Measurements from ENCODE around the gene VGLL1.

The VGLL1 gene

DNA sequence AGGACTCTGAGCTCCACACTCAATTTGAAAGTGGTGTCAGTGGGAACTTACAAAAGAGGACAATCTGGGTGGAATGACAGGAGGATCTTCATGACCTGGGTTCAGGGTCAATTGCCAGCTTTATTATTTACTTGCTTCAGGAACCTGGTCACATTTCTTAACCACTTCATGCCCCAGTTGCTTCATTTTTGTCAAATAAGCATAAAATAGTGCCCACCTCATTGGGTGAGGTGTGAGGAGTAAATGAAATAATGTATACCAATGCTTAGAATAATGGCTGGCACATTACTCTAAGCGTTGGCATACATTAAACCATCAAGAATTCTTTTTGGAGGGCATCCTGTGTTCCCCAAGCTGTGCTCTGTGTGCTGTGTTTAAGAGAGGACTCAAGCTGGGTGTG is 19.4 kb downstream of the VGLL1 start:
- no peak for DNase-seq (ENCODE audit: low spot score)

DNA sequence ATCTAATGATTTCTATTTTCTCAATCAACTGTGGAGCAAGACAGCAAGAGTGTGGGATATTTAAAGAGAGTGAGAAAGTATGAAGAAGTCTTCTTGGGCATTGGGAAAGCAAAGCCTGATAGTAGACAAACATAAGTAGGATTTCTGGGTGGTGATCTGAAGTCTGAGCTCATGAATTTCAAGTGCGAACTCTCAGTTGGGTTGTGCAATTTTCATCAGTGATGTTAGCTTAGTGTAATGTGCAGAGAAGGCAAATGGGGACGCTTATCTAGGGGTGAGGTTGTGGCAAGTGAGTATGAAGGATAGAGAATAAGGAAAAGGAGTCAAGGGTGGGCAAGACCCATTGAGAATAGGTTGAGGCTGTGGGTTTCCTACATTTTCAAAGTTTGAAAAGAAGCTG is 23.7 kb downstream of the VGLL1 start:
- DNase-seq (ENCODE audit: low spot score): no peak

DNA sequence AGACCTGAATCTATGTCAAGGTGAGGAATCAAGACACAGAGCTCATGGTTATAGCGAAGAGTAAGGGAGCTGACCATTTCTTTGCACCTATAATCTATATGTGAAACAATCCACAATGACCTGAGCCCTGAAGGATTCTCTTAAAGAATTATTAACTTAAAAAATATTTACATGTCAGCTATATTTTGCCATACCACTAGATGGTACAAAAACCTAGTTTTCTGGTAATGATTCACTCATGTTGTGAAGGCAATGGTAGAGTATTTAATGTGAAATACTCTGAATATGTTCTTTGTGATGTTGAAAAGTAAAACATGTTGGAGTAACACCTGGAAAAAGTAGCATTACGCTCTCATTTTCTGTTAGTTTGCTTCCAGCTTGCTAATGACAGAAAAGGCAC is 40.0 kb downstream of the VGLL1 start:
- no peak for DNase-seq (ENCODE audit: low spot score)

DNA sequence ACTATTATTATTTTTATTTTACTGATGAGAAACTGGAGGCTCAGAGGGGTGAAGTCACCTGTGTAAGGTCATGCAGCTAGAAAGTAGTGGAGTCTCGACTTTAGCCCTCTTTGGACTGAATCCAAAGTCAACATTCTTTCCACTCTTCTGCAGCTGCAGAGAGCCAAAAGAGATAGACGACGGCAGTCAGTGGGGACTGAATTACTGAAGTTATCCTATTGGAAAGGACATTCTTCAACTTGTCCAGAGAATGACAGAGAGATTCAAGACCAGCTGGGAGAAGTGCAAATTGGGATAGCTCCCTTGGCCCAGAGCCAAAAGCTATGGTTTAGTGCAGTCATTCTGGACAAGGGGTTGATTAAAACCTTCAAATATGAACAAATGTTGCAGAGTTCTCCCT is 42.5 kb downstream of the VGLL1 start:
- no peak for DNase-seq (ENCODE audit: low spot score)

DNA sequence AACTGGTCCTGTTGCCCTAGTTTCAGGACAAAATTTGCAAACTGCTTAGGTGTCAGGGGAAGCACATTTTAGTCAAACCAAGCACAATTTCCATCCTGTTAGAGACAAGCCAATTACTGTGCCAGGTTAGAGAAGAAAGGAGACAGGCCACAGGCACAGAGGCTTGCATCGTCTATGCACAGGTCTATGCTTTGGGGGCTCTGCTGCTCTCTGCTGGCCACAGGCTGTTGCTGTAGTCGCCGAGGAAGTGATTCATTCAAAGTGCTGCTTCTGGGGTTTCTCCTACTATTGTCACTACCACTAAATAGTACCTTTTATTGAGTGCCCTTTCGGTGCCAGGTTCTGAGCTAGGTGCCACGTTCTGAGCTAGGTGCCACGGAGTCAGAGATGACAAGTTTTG is 45.5 kb downstream of the VGLL1 start:
- peak; percentile 76 for DNase-seq (ENCODE audit: low spot score)

DNA sequence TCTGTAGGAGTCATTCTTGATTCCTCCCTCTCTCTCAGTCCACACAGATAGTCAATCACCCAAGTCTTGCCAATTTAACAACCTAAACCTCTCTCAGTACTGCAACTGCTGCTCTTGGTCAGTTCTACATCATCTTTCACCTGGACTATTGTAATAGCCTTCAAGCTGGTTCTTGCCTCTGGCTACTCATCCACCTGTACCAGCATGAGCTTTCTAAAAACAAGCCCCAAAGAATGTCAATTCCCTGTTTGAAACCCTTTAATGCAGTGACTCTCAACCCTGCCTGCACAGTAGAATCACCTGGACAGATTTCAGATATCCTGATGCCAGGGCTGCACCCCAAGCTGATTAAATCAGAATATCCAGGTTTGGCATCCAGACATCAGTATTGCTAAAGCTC is 48.3 kb downstream of the VGLL1 start:
- no peak for DNase-seq (ENCODE audit: low spot score)

DNA sequence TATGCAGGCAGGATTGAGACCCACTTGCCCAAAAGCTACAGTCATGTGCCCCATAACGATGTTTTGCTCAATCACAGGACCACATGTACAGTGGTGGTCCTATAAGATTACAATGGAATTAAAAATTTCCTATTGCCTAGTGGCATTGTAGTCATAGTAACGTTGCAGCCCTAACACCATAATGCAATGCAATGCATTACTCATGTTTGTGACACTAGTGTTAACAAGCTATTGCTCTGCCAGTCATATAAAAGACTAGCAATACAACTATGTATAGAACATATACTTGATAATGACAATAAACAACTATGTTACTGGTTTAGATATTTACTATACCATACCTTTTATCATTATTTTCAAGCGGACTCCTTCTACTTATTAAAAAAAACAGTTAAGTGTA is 50.6 kb downstream of the VGLL1 start:
- DNase-seq (ENCODE audit: low spot score): no peak

DNA sequence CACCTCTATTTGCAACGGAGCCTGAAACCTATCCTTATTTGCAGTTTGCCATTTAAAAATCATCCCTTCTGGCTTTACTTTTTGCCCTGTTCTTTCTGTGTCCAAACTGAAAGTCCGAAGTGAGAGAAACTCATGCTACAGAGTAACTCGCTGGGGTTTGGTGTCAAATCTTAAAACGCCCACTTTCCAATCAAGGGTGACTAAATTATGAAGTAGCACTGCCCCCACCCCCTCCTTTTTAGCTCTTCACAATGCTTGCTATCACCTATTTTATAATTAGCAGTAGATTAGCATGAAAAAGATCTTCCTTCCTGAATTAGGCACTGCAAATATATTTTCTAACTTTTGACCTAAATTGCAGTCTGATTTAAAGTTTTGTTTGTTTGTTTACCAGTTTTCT is 52.5 kb downstream of the VGLL1 start:
- DNase-seq (ENCODE audit: low spot score): no peak

DNA sequence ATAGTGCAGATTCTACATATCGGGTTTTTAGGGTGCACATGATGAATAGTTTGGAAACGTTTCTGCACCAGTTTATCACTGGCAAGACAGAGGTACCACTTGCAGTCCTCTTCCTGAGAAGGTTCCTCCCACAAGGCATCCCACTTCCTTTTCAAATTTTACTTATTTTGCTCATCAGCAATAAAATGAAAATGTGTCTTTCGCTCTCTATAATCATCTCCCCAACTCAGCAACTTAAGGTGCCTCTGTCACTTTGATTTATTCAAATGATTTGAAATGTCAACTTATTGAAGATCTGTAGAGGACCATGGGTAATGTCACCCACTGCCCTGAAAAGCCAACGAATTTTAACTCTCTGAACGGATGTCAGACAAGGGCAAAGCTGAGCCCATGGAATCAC is 53.2 kb downstream of the VGLL1 start:
- no peak for DNase-seq (ENCODE audit: low spot score)

DNA sequence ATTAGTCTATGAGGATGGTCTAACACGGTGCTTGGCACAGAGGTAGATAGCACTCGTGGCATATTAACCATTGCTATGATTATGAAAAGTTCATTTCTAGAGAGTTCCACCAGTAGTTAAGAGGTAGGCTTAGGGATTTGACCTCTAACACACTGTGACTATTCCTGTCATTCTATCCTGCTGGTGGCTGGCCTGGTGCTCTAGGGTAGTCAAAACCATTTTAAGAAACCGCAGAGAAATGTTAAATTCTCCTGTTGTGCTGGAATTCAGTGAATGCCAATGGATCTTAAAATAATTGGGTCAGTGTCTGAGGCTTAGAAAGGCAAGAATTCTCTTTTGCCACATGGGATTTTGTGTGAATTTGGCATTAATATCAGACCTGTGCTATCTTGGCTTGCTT is 53.9 kb downstream of the VGLL1 start:
- no peak for DNase-seq (ENCODE audit: low spot score)

DNA sequence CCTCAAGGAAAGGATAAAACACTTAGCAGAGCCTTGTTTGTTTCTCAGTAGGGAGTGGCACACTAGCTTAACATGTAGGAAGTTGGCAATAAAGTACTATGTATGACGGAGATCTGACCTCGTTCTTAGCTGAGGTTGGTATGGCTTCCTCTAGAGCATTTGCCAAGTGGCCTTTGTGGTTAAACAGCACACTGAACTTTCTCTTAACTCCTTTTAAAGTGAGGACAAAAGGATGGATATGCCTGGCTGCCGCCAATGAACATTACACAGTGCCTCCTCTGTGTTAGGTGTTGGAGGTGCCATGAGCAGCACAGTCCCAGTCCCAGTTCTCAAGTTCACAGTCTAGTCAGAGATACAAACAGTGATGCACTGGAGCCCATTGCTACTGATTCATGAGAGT is 54.4 kb downstream of the VGLL1 start:
- DNase-seq (ENCODE audit: low spot score): peak; percentile 45

DNA sequence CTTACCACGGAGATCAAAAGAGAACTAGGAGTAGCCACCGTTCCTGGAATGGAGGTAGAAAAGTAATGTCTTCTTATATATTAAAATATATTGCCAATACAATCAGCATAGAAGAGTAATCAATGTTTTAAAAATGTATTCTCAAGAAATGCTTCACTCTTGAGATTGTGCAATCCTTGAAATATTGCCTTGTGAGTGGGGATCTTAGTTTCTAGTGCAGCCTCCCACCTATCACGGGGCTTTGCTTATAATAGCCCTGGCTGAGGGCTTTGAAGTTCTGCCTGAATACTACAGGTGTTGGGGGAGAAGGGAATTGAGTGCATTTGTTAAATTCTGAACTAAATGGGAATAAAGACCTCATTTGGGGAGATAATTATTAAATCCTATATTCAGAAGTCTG is 55.5 kb downstream of the VGLL1 start:
- no peak for DNase-seq (ENCODE audit: low spot score)

DNA sequence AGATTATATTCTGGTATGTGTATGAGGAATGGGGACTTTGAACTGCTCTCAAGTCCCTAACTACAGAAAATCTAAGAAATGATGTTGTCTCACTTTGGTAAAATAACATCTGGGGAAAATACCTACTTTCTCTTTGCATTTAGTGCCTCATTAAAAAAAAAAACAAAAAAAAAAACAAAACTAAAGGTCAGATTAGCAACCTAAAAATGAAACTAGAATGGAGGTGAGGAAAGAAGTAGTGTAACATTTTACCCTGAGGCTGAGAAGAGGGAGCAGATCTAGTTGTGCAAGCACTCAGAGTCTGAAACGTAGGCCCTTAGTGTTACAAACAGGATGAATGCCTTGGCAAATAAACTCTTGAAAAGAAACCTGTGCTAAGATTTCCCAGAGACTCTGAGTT is 56.0 kb downstream of the VGLL1 start:
- peak; percentile 29 for DNase-seq (ENCODE audit: low spot score)

DNA sequence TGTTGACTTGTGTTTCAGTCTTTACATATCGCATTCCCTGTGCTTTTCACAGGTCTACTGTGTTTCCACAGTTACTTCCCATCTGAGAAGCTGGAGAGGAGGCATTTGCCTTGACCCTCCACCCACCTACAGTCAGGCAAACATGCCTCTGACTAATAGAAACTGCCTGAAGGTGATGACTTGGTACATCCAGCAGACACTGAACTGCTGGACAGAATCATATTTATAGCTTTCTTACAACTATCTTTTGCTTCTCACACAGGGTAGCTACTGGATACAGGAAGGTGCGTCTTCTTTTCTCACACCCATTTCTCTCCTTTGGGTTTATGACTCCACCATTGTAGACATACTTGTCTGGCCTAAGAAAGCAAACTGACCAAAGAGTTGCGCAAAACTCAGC is 58.0 kb downstream of the VGLL1 start:
- DNase-seq (ENCODE audit: low spot score): no peak

DNA sequence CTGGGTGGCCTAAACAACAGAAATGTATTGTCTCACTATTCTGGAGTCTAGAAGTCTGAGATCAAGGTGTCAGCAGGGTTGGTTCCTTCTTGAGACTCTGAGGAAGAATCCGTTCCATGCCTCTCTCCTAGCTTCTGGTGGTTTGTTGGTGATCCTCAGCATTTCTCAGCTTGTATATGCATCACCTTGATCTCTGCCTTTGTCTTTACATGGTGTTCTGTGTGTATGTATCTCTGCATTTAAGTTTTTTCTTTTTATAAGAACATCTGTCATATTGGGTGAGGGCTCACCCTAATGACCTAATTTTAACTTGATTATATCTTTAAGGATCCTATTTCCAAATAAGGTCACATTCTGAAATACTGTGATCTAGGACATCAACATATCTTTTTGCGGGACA is 65.3 kb downstream of the VGLL1 start:
- DNase-seq (ENCODE audit: low spot score): no peak

DNA sequence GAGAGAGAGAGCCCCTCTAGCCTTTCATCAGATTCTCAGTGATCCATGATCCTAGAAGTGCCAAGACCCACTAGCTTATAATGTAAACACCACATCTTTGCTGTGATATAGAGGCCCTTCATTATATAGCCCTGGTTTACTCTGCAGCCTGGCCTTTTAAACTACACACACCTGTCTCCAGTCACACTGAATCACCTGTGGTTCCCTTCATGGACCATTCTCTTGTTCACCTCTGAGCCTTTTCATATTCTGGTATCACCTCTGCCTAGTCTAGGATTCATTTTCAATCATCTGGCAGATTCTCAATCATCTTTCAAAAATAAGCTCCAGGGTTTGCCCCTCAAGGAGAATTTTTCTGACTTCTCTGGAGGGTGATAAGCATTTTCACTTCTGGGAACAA is 65.9 kb downstream of the VGLL1 start:
- no peak for DNase-seq (ENCODE audit: low spot score)

DNA sequence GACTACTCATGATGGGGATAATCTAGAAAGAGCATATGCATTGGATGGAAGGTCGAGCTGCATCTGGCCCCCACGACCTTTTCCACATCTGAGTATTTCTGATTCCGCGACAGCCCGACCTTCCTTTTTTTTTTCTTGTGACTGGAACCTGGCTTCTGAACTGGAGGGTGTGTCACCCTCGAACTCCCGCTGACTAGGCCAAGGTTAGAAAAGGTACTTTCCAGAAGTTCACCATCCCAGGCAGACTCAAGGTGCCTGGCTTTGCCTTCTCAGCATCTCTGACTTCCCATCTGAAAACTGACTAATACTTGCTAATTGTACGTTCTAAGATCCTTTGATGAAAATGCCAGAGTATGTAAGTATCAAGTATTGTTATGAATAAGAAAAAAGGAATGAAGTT is 66.6 kb downstream of the VGLL1 start:
- DNase-seq (ENCODE audit: low spot score): peak; percentile 29

DNA sequence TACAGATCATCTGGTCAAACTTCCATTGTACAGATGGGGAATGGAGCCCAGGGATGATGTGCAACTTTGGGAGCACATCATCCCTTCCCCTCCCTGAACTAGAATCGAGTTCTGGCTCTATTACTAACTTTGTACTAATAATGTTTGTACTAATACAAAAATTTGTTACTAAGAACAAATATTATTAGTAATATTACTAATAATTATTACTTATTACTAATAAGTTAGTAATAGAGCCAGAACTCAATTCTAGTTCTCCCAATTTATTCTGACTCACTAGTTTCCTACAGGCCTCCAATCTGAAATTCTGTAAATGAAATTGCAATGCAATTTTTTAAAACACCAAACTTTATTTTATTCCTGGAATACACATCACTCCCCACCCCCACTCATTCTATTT is 68.0 kb downstream of the VGLL1 start:
- DNase-seq (ENCODE audit: low spot score): no peak
